WI38 (cell line): ENCODE measurements around the gene SPATA6.
"Not testable (repeated sequence)": the region's sequence is repeated elsewhere in the genome, so short reads cannot be mapped to it uniquely, and the experiment has no call there.

ENCODE experiments used
- H3K4me3 ChIP-seq: 2 replicates; pipeline ENCODE4 v1.5.1; 2011; ENCODE audit warnings: low read depth, mild to moderate bottlenecking, control low read depth, low read length
- TF ChIP-seq, protein P1 (sequence below): IDR thresholded peaks from 2 replicates; pipeline ENCODE4 v1.5.1; 2012; ENCODE audit warnings: low read depth, mild to moderate bottlenecking, control low read depth, low read length

SPATA6 gene

DNA sequence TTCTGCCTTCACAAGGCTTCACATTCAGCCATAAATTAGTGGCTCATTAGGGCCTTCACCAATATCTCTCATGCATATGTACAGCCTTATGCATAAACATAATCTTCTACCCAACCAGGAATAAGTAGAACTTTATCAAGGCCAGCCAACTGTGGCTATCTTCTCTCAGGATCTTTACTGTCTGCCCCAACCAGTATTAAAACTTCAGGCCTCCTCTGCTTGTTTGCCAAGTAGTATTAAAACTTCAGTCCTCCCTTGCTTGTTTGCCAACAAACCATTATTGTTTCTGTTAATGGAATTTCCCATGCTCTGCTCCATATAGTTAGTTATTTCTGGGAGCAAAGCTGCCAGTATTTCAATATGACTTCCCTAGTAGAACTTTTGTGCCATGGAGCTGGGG lies 169.4 kb downstream of the SPATA6 start:
- TF ChIP-seq, protein P1, sequence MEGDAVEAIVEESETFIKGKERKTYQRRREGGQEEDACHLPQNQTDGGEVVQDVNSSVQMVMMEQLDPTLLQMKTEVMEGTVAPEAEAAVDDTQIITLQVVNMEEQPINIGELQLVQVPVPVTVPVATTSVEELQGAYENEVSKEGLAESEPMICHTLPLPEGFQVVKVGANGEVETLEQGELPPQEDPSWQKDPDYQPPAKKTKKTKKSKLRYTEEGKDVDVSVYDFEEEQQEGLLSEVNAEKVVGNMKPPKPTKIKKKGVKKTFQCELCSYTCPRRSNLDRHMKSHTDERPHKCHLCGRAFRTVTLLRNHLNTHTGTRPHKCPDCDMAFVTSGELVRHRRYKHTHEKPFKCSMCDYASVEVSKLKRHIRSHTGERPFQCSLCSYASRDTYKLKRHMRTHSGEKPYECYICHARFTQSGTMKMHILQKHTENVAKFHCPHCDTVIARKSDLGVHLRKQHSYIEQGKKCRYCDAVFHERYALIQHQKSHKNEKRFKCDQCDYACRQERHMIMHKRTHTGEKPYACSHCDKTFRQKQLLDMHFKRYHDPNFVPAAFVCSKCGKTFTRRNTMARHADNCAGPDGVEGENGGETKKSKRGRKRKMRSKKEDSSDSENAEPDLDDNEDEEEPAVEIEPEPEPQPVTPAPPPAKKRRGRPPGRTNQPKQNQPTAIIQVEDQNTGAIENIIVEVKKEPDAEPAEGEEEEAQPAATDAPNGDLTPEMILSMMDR = no peak
- no peak overlapping the region for H3K4me3 ChIP-seq

DNA sequence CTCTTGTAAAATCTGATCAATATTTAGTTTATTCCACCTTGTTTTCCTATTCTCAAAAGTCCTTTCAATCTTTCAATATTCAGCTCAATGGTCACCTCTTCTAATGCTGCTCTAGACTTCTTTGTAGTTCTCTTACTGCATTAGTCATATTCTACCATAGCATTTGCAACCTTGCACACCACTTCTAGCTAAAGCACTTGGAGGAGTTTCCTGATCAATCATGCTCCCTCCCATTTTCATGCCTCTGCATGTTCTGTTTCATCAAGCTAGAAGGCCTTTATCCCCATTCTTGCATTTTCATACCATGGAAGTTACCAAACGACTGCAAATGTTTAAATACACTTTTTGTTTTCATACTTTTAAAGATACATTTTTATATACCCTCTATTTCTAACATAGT lies 177.3 kb downstream of the SPATA6 start:
- TF ChIP-seq, protein P1 = no peak

GRCh38 chr1:48294094-48294493 lies 177.9 kb downstream of the SPATA6 start:
- not testable (repeated sequence) for H3K4me3 ChIP-seq

More for the DNA sequence above, 177.3 kb downstream of the SPATA6 start:
- no peak overlapping the region for H3K4me3 ChIP-seq

DNA sequence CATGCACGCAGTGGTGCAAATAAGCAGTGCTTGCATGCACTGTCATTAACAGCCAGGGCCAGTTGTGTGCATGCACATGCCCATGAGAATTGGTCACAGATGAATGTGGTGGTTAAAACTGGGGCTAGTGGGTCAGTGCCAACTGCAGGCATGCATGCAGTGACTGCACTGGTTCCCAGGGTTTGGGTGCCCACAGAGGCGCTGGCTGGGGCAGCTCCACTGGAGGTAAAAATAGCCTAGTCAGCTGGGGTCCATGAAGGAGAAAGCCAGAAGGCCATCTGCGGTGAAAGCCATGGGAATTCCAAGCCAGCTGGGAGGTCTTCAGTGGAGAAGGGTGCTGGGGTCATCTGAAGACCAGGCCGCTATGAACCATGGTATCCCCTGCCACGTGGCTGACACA lies 179.3 kb downstream of the SPATA6 start:
- TF ChIP-seq, protein P1 = no peak
- no peak overlapping the region for H3K4me3 ChIP-seq

- TF ChIP-seq, protein P1 = no peak
- H3K4me3 ChIP-seq = no peak overlapping the region
Measured at GRCh38 chr1:48291421-48291820, 180.6 kb downstream of the SPATA6 start.

DNA sequence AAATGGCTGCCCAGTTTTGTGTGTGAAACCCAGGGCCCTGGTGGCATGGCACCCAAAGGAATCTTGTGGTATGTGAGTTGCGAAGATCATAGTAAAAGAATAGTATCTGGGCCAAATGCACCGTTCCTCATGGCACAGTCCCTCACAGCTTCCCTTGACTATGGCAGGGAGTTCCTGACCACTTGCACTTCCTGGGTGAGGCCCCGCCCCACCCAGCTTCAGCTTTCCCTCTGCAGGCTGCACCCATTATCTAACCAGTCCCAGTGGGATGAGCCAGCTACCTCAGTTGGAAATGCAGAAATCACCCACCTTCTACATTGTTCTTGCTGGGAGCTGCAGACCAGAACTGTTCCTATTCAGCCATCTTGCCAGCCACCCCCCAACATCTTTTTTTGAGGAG lies 186.5 kb downstream of the SPATA6 start:
- H3K4me3 ChIP-seq = no peak overlapping the region
- TF ChIP-seq, protein P1 = no peak

DNA sequence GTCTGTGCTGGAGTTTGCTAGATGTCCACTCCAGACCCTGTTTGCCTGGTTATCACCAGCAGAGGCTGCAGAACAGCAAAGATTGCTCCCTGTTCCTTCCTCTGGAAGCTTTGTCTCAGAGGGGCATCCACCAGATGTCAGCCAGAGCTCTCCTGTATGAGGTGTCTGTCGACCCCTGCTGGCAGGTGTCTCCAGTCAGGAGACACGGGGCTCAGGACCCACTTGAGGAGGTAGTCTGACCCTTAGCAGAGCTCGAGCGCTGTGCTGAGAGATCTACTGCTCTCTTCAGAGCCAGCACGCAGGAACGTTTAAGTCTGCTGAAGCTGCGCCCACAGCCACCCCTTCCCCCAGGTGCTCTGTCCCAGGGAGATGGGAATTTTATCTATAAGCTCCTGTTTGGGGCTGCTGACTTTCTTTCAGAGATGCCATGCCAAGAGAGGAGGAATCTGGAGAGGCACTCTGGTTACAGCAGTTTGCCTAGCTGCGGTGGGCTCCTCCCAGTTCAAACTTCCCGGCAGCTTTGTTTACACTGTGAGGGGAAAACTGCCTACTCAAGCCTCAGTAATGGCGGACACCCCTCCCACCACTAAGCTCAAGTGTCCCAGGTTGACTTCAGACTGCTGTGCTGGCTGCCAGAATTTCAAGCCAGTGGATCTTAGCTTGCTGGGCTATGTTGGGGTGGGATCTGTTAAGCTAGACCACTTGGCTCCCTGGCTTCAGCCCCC lies 187.1 kb downstream of the SPATA6 start:
- not testable (repeated sequence) for H3K4me3 ChIP-seq

DNA sequence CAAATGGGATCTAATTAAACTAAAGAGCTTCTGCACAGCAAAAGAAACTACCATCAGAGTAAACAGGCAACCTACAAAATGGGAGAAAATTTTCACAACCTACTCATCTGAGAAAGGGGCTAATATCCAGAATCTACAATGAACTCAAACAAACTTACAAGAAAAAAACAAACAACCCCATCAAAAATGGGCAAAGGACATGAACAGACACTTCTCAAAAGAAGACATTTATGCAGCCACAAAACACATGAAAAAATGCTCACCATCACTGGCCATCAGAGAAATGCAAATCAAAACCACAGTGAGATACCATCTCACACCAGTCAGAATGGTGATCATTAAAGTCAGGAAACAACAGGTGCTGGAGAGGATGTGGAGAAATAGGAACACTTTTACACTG lies 189.7 kb downstream of the SPATA6 start:
- H3K4me3 ChIP-seq = not testable (repeated sequence)

DNA sequence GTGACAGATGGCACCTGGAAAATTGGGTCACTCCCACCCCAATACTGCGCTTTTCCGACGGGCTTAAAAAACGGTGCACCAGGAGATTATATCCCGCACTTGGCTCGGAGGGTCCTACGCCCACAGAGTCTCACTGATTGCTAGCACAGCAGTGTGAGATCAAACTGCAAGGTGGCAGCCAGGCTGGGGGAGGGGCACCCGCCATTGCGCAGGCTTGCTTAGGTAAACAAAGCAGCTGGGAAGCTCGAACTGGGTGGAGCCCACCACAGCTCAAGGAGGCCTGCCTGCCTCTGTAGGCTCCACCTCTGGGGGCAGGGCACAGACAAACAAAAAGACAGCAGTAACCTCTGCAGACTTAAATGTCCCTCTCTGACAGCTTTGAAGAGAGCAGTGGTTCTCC lies 194.6 kb downstream of the SPATA6 start:
- not testable (repeated sequence) for H3K4me3 ChIP-seq
